ENCODE results near the gene ELFN1.

ELFN1 gene

GRCh38 chr7:1669954-1670893 lies at the start of gene ELFN1:
TSS of gene ELFN1 (plus strand) at chr7:1670277. CDS start at chr7:1744597, 74,320 bp downstream.
- no peak for DNase-seq (ENCODE audit: low read depth in 3 of 3, low spot score in 1 of 3)

GRCh38 chr7:1620835-1621234 lies 49.2 kb upstream of the ELFN1 start:
- DNase-seq (ENCODE audit: low read depth in 3 of 3, low spot score in 1 of 3), result no peak

- no peak for DNase-seq (ENCODE audit: low read depth in 3 of 3, low spot score in 1 of 3)
Measured at GRCh38 chr7:1621718-1622117, 48.4 kb upstream of the ELFN1 start.

- DNase-seq (ENCODE audit: low read depth in 3 of 3, low spot score in 1 of 3), result no peak
Measured at GRCh38 chr7:1622441-1622840, 47.6 kb upstream of the ELFN1 start.

- no peak for DNase-seq (ENCODE audit: low read depth in 3 of 3, low spot score in 1 of 3)
Measured at GRCh38 chr7:1623810-1624209, 46.3 kb upstream of the ELFN1 start.

GRCh38 chr7:1624999-1625927 lies 44.8 kb upstream of the ELFN1 start:
- DNase-seq (ENCODE audit: low read depth in 3 of 3, low spot score in 1 of 3), result no peak

GRCh38 chr7:1626769-1627168 lies 43.3 kb upstream of the ELFN1 start:
- no peak for DNase-seq (ENCODE audit: low read depth in 3 of 3, low spot score in 1 of 3)

GRCh38 chr7:1630700-1631336 lies 39.3 kb upstream of the ELFN1 start:
- DNase-seq (ENCODE audit: low read depth in 3 of 3, low spot score in 1 of 3), result no peak

- DNase-seq (ENCODE audit: low read depth in 3 of 3, low spot score in 1 of 3), result no peak
Measured at GRCh38 chr7:1631678-1632077, 38.4 kb upstream of the ELFN1 start.

GRCh38 chr7:1632506-1632905 lies 37.6 kb upstream of the ELFN1 start:
- DNase-seq (ENCODE audit: low read depth in 3 of 3, low spot score in 1 of 3), result no peak

GRCh38 chr7:1632916-1633785 lies 36.9 kb upstream of the ELFN1 start:
- DNase-seq (ENCODE audit: low read depth in 3 of 3, low spot score in 1 of 3), result no peak

GRCh38 chr7:1635401-1635800 lies 34.7 kb upstream of the ELFN1 start:
- DNase-seq (ENCODE audit: low read depth in 3 of 3, low spot score in 1 of 3), result no peak

GRCh38 chr7:1637155-1637554 lies 32.9 kb upstream of the ELFN1 start:
- DNase-seq (ENCODE audit: low read depth in 3 of 3, low spot score in 1 of 3), result no peak

GRCh38 chr7:1638215-1638661 lies 31.8 kb upstream of the ELFN1 start:
- DNase-seq (ENCODE audit: low read depth in 3 of 3, low spot score in 1 of 3), result no peak

GRCh38 chr7:1639071-1639470 lies 31.0 kb upstream of the ELFN1 start:
- no peak for DNase-seq (ENCODE audit: low read depth in 3 of 3, low spot score in 1 of 3)

- DNase-seq (ENCODE audit: low read depth in 3 of 3, low spot score in 1 of 3), result no peak
Measured at GRCh38 chr7:1639532-1640175, 30.4 kb upstream of the ELFN1 start.

- no peak for DNase-seq (ENCODE audit: low read depth in 3 of 3, low spot score in 1 of 3)
Measured at GRCh38 chr7:1640376-1641172, 29.5 kb upstream of the ELFN1 start.

- no peak for DNase-seq (ENCODE audit: low read depth in 3 of 3, low spot score in 1 of 3)
Measured at GRCh38 chr7:1641173-1641572, 28.9 kb upstream of the ELFN1 start.

- no peak for DNase-seq (ENCODE audit: low read depth in 3 of 3, low spot score in 1 of 3)
Measured at GRCh38 chr7:1641661-1642260, 28.3 kb upstream of the ELFN1 start.

Data from stimulated activated CD4-positive, alpha-beta T cell treated with anti-CD3 and anti-CD28 coated beads, TNF-alpha, amount 100 ng/mL, for 1 hour (primary cell).